Fibroblast of lung (primary cell): Measurements from ENCODE around the gene PRPH. TPM values are rescaled to one million over a fixed set of nuclear protein-coding genes. Genes with fewer than 3 reads are reported as not detected.
"Not testable (repeated sequence)": the region's sequence is repeated elsewhere in the genome, so short reads cannot be mapped to it uniquely, and the experiment has no call there.

Experiments used
- DNase-seq, 2 donors: peaks; one replicate each; pipeline versions ENCODE4 v3.0.0 to v3.0.0-alpha.2; 2010; ENCODE audit warnings: low read depth in 2 of 2
- H2AFZ ChIP-seq: 2 replicates; pipeline ENCODE4 v1.5.1; 2012; ENCODE audit warnings: low read length, control low read depth, inconsistent platforms
- H3K27ac ChIP-seq: 2 replicates; pipeline ENCODE4 v1.5.1; 2011; ENCODE audit warnings: low read length, control low read depth; ENCODE audit not compliant: insufficient read depth
- H3K27me3 ChIP-seq: 2 replicates; pipeline ENCODE4 v1.5.1; 2011; ENCODE audit warnings: mild to moderate bottlenecking, low read length; ENCODE audit not compliant: control insufficient read depth, insufficient read depth
- H3K36me3 ChIP-seq: 2 replicates; pipeline ENCODE4 v1.5.1; 2011; ENCODE audit warnings: low read length; ENCODE audit not compliant: control insufficient read depth, insufficient read depth
- H3K4me1 ChIP-seq: 2 replicates; pipeline ENCODE4 v1.5.1; 2011; ENCODE audit warnings: low read length; ENCODE audit not compliant: control insufficient read depth, insufficient read depth; ENCODE audit errors: extremely low read depth
- H3K4me2 ChIP-seq: 2 replicates; pipeline ENCODE4 v1.5.1; 2011; ENCODE audit warnings: low read length, control low read depth; ENCODE audit not compliant: insufficient read depth; ENCODE audit errors: extremely low read depth
- H3K4me3 ChIP-seq, 4 experiments: fragments of 200-600 bp in 1 of 4; sonication (generic) in 1 of 4; replicated peaks in 1 of 4; 2 replicates each; pipeline ENCODE4 v1.5.1; 2011 to 2016; ENCODE audit warnings: low read length in 4 of 4, low read depth in 3 of 4, mild to moderate bottlenecking in 3 of 4, control low read depth in 2 of 4, inconsistent platforms in 1 of 4, mixed read lengths in 1 of 4; ENCODE audit not compliant: insufficient read depth in 1 of 4; ENCODE audit errors: control extremely low read depth in 1 of 4
- H3K79me2 ChIP-seq: 2 replicates; pipeline ENCODE4 v1.5.1; 2012; ENCODE audit warnings: mild to moderate bottlenecking, low read length, inconsistent platforms; ENCODE audit not compliant: control insufficient read depth, insufficient read depth
- H3K9ac ChIP-seq: 2 replicates; pipeline ENCODE4 v1.5.1; 2011; ENCODE audit warnings: mild to moderate bottlenecking, low read length, control low read depth; ENCODE audit not compliant: insufficient read depth
- H3K9me3 ChIP-seq: 2 replicates; pipeline ENCODE4 v1.5.1; 2012; ENCODE audit warnings: low read depth, low read length; ENCODE audit not compliant: control insufficient read depth, insufficient read depth
- H4K20me1 ChIP-seq: 2 replicates; pipeline ENCODE4 v1.5.1; 2011; ENCODE audit warnings: low read length; ENCODE audit not compliant: control insufficient read depth, insufficient read depth; ENCODE audit errors: extremely low read depth
- EZH2 ChIP-seq: IDR thresholded peaks from 2 replicates; pipeline ENCODE4 v1.5.1; 2012; ENCODE audit warnings: low read length, control low read depth, mild to moderate bottlenecking; ENCODE audit errors: missing control alignments
- polyA plus RNA-seq, 2 donors: library from polyadenylated mRNA; depleted of rRNA in 1 of 2; stranded (reverse) in 1 of 2; unstranded in 1 of 2; fragments of >200 nt; gene quantifications; 2 replicates each; pipeline ENCODE4 v1.2.1, GENCODE V29; 2011 to 2012; ENCODE audit warnings: missing spikeins in 1 of 2
- total RNA-seq: library from RNA; depleted of rRNA; stranded (reverse); fragments of >200 nt; gene quantifications from 2 replicates; pipeline ENCODE4 v1.2.1, GENCODE V29; 2014
- TF ChIP-seq, protein P1 (sequence below), 2 donors: IDR thresholded peaks in 1 of 2; conservative IDR thresholded peaks in 1 of 2; 1 replicate in 1 of 2; 2 replicates in 1 of 2; pipeline ENCODE4 v1.5.1; 2011 to 2012; ENCODE audit warnings: low read length in 2 of 2, control low read depth in 1 of 2, inconsistent platforms in 1 of 2, low read depth in 1 of 2, mild to moderate bottlenecking in 1 of 2

PRPH gene
- total and polyA plus RNA-seq, 2 donors (not counting 1 experiment from before 2014, with no cell fraction given), result 0.06 to 0.50 TPM

- TF ChIP-seq EZH2, result no peak
- TF ChIP-seq, protein P1, sequence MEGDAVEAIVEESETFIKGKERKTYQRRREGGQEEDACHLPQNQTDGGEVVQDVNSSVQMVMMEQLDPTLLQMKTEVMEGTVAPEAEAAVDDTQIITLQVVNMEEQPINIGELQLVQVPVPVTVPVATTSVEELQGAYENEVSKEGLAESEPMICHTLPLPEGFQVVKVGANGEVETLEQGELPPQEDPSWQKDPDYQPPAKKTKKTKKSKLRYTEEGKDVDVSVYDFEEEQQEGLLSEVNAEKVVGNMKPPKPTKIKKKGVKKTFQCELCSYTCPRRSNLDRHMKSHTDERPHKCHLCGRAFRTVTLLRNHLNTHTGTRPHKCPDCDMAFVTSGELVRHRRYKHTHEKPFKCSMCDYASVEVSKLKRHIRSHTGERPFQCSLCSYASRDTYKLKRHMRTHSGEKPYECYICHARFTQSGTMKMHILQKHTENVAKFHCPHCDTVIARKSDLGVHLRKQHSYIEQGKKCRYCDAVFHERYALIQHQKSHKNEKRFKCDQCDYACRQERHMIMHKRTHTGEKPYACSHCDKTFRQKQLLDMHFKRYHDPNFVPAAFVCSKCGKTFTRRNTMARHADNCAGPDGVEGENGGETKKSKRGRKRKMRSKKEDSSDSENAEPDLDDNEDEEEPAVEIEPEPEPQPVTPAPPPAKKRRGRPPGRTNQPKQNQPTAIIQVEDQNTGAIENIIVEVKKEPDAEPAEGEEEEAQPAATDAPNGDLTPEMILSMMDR (conservative IDR thresholded peaks at IDR 0.05 in 1 of 2, IDR thresholded peaks at IDR 0.05 in 1 of 2; ENCODE audit: low read depth in 1 of 2, low read length in 2 of 2), result no peak
- peaks cover 6% of the 10 kb centered on the region for H3K36me3 ChIP-seq
- peak overlapping the region; percentile 63 for H3K4me2 ChIP-seq
- no peaks in the 10 kb centered on the region for H3K27me3 ChIP-seq
- peaks cover 18% of the 10 kb centered on the region for H3K4me1 ChIP-seq
- DNase-seq, result no peak
- H3K9ac ChIP-seq, result no peak overlapping the region
- no peak overlapping the region for H2AFZ ChIP-seq
- no peaks in the 10 kb centered on the region for H4K20me1 ChIP-seq
- H3K79me2 ChIP-seq, result peaks cover 45% of the 10 kb centered on the region
- peak overlapping the region; percentile 45 for H3K27ac ChIP-seq
- peak overlapping the region in 2 of 4 experiments; percentile 25 to 34 for H3K4me3 ChIP-seq
- no peaks in the 10 kb centered on the region for H3K9me3 ChIP-seq
Measured at GRCh38 chr12:49263400-49263763, 31.6 kb upstream of the PRPH start.

GRCh38 chr12:49264466-49264872 is 30.5 kb upstream of the PRPH start:
- Histone ChIP-seq H3K79me2 (peaks cover 52% of the 10 kb centered on the region), H3K4me3 (peak overlapping the region; percentile 67 to 99 (median 92)), H3K27ac (peak overlapping the region; percentile 98), H3K9ac (peak overlapping the region; percentile 72), H3K4me1 (peaks cover 23% of the 10 kb centered on the region), H3K27me3 (no peaks in the 10 kb centered on the region), H3K4me2 (peak overlapping the region; percentile 93), H3K9me3 (no peaks in the 10 kb centered on the region), H4K20me1 (peaks cover 2% of the 10 kb centered on the region), H2AFZ (peak overlapping the region; percentile 59), H3K36me3 (peaks cover 8% of the 10 kb centered on the region)
- TF ChIP-seq, protein P1 (conservative IDR thresholded peaks at IDR 0.05 in 1 of 2, IDR thresholded peaks at IDR 0.05 in 1 of 2; ENCODE audit: low read depth in 1 of 2, low read length in 2 of 2), result no peak
- no peak for TF ChIP-seq EZH2
- DNase-seq, result peak in 1 of 2 donors; percentile 54

DNA sequence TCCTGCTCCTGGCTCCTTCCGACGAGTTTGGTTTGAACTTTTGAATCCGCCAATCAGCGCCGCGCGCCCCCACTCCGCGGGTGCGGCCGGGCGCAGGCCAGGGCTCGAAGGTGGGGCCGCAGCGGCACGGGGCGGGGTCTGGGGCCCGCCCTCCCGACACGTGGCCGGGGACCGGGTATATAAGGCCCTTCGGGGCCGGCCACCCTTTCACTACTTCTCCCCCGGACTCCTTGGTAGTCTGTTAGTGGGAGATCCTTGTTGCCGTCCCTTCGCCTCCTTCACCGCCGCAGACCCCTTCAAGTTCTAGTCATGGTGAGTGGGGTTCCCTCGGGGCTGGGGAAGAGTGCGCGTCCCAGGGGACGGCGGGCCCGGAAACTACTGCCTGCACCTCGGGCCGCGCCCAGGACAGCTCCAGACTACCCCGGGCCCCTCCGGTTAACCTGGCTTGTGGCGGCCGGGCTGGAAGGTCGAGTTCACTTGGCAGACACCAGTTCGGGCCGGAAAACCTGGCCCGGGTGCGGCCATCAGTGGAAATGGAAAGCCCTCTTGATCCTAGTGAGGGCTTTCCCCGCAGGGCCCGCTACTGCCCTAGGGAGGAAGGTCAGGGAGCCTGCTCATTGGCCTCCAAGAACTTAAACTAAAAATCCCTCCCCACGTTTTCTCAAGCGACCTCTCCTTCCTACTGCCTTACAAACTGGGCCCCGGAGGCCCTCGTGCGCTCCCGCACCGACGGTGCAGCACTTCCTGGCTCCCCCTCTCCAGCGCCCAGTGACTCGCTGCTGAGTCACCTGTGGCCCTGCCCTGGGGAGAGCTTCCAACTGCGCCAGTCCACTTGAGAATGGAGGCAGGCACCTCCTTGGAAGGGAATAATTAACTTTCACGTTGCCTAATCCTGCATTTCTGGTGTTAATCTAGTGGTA is 29.8 kb upstream of the PRPH start, which contains the start of gene TUBA1C:
Gene TUBA1C, plus strand, starts transcription at position 210 of the 920 bp plus-strand sequence. Its CDS starts 100 bp downstream, at position 310.
- Histone ChIP-seq H3K79me2 (peaks cover 56% of the 10 kb centered on the region), H3K4me2 (peak within 1 kb of the TSS; percentile 93), H3K27ac (peak within 1 kb of the TSS; percentile 98), H3K27me3 (no peaks in the 10 kb centered on the region), H2AFZ (peak within 1 kb of the TSS; percentile 59), H3K9ac (peak within 1 kb of the TSS; percentile 97), H3K4me1 (peaks cover 22% of the 10 kb centered on the region), H3K4me3 (peak within 1 kb of the TSS; percentile 87 to 99 (median 94)), H3K36me3 (peaks cover 10% of the 10 kb centered on the region), H3K9me3 (no peaks in the 10 kb centered on the region), H4K20me1 (peaks cover 4% of the 10 kb centered on the region)
- peak; percentile 94 for DNase-seq
- no peak for TF ChIP-seq EZH2
- TF ChIP-seq, protein P1 (conservative IDR thresholded peaks at IDR 0.05 in 1 of 2, IDR thresholded peaks at IDR 0.05 in 1 of 2; ENCODE audit: low read depth in 1 of 2, low read length in 2 of 2), result peak in 1 of 2 donors; percentile 1

DNA sequence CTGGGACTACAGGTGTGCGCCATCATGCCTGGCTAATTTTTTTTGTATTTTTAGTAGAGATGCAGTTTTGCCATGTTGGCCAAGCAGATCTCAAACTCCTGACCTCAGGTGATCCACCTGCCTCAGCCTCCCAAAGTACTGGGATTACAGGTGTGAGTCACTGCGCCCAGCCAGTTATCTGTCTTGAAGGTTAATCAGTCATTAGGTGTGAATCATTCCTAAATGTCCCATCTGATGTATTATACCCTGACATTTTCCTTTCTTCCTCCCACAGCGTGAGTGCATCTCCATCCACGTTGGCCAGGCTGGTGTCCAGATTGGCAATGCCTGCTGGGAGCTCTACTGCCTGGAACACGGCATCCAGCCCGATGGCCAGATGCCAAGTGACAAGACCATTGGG is 25.8 kb upstream of the PRPH start:
- peak overlapping the region; percentile 55 for H3K27ac ChIP-seq
- peaks cover 28% of the 10 kb centered on the region for H3K36me3 ChIP-seq
- H3K4me2 ChIP-seq, result peak overlapping the region; percentile 76
- H3K27me3 ChIP-seq, H3K9ac ChIP-seq, H4K20me1 ChIP-seq, H3K9me3 ChIP-seq, H2AFZ ChIP-seq: not testable (repeated sequence)
- peak in 1 of 2 donors; percentile 47 for DNase-seq
- peaks cover 57% of the 10 kb centered on the region for H3K79me2 ChIP-seq
- H3K4me1 ChIP-seq, result peaks cover 13% of the 10 kb centered on the region
- H3K4me3 ChIP-seq, result peak overlapping the region in 2 of 4 experiments; percentile 31 to 61
